Fibroblast of the conjunctiva (primary cell): ENCODE results near the gene AIG1.
"Not testable (repeated sequence)": the region's sequence is repeated elsewhere in the genome, so short reads cannot be mapped to it uniquely, and the experiment has no call there.

Experiments used
- DNase-seq: peaks from one replicate; pipeline ENCODE4 v3.0.0-alpha.2; 2010; ENCODE audit warnings: low read depth

The AIG1 gene

GRCh38 chr6:143270026-143270425 is 209.3 kb downstream of the AIG1 start:
- no peak for DNase-seq

DNA sequence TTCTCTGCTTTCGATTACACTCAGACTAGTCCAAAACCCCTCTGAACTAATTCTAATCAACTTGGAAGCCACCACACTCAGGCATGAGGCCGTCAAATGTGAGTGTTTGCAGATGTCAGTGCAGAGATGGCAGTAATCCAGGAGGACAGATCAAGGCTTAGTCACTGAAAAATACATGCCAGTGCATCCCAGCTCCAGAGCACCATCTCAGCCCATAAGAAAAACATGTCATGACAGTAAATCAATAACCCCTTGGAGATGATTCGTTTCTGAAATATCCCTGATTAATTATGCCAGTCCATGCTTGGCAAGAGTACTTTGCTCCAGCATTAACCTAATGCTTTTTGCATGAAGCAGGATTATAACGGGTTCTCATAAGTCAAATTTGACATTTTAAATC is 210.3 kb downstream of the AIG1 start:
- peak; percentile 55 for DNase-seq

GRCh38 chr6:143276436-143276835 is 215.7 kb downstream of the AIG1 start:
- no peak for DNase-seq

DNA sequence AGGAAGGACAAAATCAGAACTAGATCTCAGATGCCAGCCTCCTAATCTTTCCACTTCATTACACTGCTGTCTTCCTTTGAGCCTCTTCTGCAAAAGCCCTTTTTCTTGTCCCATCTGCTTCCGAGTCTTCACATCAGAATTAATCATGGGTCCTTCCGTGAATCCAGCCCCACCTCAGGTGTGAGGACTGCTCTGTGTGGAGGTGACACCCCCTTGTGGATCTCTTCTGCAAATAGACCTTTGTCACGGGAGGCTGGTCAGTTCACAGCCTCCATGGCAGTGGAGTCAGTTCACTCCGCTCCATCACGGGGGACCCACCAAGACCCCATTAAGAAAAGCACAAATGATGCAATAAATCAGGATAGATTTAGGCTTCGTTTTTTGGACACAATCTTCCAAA is 218.7 kb downstream of the AIG1 start:
- DNase-seq, result no peak

DNA sequence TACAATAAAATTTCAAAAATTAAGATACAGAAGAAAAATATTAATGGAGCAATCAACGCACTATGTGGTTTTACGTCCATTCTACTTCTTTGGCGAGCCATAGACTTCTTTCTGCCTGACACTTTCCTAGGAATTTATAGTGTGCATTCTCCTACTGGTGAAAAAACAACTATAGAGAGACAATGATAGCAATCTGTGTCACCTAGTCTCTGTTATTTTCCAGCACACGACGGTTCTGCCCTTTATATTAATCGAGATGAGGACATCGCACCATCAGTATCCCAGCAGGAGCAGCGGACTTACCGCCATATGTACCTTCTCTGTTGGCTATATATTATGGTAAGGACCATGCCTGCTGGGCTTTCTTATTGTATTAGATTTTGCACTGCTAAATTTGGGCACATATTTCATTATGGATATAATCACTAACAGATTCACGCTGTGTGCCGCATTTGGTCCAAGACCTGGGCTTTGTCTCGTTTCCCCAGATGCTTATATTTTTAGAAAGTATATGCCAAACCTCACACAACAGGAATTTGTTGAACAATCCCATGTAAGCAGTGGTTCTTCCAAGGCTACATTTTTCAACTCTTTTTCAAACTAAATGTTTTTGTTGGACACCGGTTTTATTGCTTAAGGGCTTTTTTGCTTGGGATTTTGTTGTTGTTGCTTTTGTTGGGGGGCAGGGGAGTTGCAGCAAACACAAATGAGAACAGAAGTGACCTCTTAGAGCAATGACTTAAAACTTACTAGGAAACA is 223.4 kb downstream of the AIG1 start:
- DNase-seq, result peak; percentile 59

- peak; percentile 13 for DNase-seq
Measured at GRCh38 chr6:143286251-143286795, 225.6 kb downstream of the AIG1 start.

- DNase-seq, result no peak
Measured at GRCh38 chr6:143288923-143289322, 228.2 kb downstream of the AIG1 start.

GRCh38 chr6:143290206-143290605 is 229.5 kb downstream of the AIG1 start:
- no peak for DNase-seq

DNA sequence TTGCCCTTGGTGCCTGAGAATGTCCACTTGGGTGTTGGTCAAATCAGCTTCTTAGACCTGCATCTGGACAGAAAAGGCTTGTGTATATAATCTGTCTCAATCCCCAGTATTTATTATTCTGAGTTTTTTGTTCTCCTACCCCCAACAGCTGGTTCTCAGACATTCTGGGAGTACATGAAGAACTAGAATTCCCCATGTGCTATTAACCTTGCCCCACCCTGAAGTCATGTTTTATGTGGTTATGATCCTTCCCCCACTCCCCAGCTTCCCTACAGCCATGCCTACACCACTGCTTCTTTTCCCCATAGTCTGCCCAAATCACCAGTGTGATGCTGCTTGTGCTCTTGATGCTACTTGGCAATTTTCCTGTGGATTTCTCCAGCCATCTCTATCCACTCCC is 232.8 kb downstream of the AIG1 start:
- no peak for DNase-seq

DNA sequence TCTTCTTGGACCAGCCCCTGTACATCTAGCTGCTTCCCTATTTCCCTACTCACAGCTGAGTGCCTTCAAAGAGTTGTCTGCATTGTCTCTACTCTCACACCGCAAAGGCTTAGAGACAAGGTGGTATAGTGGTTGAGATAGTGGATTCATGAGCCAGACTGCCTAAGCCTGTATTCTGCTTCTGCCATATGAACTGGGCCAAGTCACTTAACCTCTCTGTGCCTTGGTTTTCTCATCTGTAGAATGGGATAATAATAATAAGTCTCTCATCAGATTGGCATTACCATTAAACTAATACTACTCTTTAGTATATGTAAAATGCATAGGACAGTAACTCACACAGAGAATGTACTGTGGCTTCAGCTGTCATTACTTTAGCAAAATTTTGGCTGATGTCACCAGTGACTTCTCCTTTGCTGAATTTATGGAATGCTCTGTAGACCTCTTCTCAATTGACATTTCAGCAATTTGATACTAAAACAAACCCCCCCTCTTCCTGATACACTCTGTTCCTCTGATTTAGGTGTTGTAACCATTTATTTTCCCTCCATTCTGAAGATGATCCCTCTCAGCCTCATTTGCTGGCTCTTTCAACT is 233.7 kb downstream of the AIG1 start:
- no peak for DNase-seq

DNA sequence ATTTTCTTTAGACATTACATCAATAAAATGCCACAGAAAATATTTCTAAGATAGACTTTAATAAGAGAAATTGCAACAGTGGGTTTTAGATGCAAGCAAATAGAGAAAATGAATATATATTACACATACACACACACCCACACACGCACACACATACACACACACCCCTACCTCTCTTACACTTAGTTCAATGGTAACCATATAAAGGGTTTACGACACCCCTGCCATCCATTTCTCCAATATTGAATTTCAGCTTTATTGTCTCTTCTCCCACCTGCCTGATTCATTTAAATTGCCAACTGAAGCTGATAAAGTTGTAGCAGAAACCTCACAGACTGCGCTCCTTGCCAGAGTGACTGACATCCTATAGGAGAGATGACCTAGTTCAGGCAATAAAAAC is 235.2 kb downstream of the AIG1 start:
- no peak for DNase-seq

GRCh38 chr6:143298071-143298470 is 237.4 kb downstream of the AIG1 start:
- no peak for DNase-seq

GRCh38 chr6:143299253-143300166 is 238.8 kb downstream of the AIG1 start:
- DNase-seq, result no peak

- no peak for DNase-seq
Measured at GRCh38 chr6:143301188-143301587, 240.5 kb downstream of the AIG1 start.

- not testable (repeated sequence) for DNase-seq
Measured at GRCh38 chr6:143307760-143308159, 247.1 kb downstream of the AIG1 start.

DNA sequence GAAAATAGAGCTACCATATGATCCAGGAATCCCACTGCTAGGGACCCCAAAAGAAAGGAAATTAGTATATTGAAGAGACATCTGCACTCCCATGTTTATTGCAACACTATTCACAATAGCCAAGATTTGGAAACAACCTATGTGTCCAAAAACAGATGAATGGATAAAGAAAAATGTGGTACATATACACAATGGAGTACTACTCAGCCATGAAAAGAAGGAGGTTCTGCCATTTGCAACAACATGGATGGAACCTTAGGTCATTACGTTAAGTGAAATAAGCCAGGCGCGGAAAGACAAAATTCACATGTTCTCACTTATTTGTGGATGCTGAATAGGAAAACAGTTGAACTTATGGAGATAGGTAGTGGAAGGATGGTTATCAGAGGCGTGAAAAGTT is 252.5 kb downstream of the AIG1 start:
- DNase-seq, result no peak

DNA sequence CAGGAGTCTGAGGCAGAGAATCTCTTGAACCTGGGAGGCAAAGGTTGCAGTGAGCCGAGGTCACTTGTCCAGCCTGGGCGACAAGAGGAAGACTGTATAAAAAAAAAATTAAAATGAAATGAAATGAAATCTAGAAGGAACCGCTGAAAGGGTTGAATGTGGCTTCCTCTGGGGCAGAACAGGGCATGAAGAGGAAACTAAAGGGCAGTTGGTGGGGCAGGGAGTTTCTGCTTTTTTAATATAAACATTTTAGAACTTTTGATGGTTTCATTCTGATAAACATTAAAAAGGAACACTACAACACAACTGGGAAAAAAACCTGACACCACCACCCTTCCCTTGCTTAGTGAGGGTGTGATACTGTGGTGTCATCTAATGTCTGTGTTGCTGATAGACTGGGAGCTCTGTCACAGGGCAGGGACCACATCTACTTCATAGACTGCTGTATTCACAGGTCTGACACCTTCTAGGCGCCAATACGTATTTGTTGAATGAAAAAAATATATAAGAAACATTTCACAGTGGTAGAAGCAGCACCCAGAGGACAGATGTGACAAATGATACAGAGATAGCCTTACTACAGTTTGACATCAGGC is 260.9 kb downstream of the AIG1 start:
- DNase-seq, result no peak

GRCh38 chr6:143322386-143322785 is 261.7 kb downstream of the AIG1 start:
- no peak for DNase-seq

DNA sequence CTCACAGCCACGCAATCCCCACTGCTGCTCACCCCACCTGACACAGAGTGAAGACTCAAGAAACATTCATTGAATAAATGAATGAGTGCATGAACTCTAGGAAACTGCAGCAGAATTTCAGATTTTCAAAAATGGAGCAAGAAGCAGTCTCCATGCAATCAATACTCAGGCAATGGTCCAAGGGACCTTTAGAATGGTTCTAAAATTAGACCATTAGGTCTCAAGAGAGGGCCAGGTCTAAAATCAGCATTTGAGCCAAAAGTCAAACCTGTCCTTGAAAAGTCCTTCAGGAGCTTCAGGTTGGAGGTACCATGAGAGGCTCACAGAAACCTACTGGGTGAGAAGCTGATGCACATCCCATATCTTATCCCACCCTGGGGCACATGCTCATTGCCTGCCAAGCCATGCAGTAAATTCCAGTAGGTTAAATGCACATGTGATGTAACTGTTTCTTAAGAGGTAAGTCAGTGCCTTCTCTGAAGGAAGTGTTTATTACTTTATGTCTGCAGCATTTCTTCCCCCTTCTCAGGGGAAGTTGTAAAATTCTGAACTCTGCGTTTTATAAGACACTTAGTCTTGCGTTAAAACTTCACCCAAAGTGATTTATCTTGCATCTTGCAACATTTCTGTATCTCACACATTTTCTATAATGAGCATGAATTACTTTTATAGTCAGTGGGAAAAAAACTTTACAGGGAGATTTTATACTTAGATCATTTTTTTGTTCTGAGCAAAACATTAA is 263.2 kb downstream of the AIG1 start:
- no peak for DNase-seq

- no peak for DNase-seq
Measured at GRCh38 chr6:143325379-143326140, 264.9 kb downstream of the AIG1 start.

GRCh38 chr6:143328876-143329275 is 268.2 kb downstream of the AIG1 start:
- no peak for DNase-seq
